HEK293 (cell line): ENCODE measurements around the gene ZNF546.

Source experiments
- KLF10 ChIP-seq: fragments of 450-650 bp; IDR thresholded peaks from 2 replicates; pipeline ENCODE4 v1.5.1; 2018; ENCODE audit warnings: missing biosample characterization, mild to moderate bottlenecking, missing genetic modification characterization
- TCF7L2 ChIP-seq: IDR thresholded peaks from 2 replicates; pipeline ENCODE4 v1.6.1; 2011; ENCODE audit warnings: low read depth, mild to moderate bottlenecking, inconsistent platforms, low read length, moderate library complexity, borderline replicate concordance
- ZNF133 ChIP-seq: fragments of 450-650 bp; formaldehyde crosslinking; IDR thresholded peaks from 2 replicates; pipeline ENCODE4 v1.5.1; 2016; ENCODE audit warnings: missing biosample characterization, missing genetic modification characterization
- ZNF184 ChIP-seq: fragments of 450-650 bp; IDR thresholded peaks from 2 replicates; pipeline ENCODE4 v1.5.1; 2018; ENCODE audit warnings: missing biosample characterization, mild to moderate bottlenecking, missing genetic modification characterization
- ZNF23 ChIP-seq: fragments of 450-650 bp; formaldehyde crosslinking; IDR thresholded peaks from 2 replicates; pipeline ENCODE4 v1.5.1; 2016; ENCODE audit warnings: missing biosample characterization, missing genetic modification characterization, borderline replicate concordance
- ZNF366 ChIP-seq: fragments of 450-650 bp; formaldehyde crosslinking; conservative IDR thresholded peaks from 2 replicates; pipeline ENCODE4 v1.5.1; 2016; ENCODE audit warnings: missing biosample characterization, missing genetic modification characterization
- ZNF707 ChIP-seq: fragments of 450-650 bp; formaldehyde crosslinking; IDR thresholded peaks from 2 replicates; pipeline ENCODE4 v1.5.1; 2016; ENCODE audit warnings: missing biosample characterization, missing genetic modification characterization
- TF ChIP-seq, protein P1 (sequence below): fragments of 450-650 bp; formaldehyde crosslinking; IDR thresholded peaks from 2 replicates; pipeline ENCODE4 v1.5.1; 2016; ENCODE audit warnings: missing biosample characterization, missing genetic modification characterization
- TF ChIP-seq, protein P2 (sequence below): fragments of 450-650 bp; formaldehyde crosslinking; IDR thresholded peaks from 2 replicates; pipeline ENCODE4 v1.5.1; 2016; ENCODE audit warnings: missing biosample characterization, missing genetic modification characterization, borderline replicate concordance
- TF ChIP-seq, protein P3 (sequence below): fragments of 450-650 bp; formaldehyde crosslinking; IDR thresholded peaks from 2 replicates; pipeline ENCODE4 v1.5.1; 2016; ENCODE audit warnings: missing biosample characterization, missing genetic modification characterization, borderline replicate concordance
- TF ChIP-seq, protein P4 (sequence below): fragments of 450-650 bp; formaldehyde crosslinking; IDR thresholded peaks from 2 replicates; pipeline ENCODE4 v1.5.1; 2016; ENCODE audit warnings: missing biosample characterization, missing genetic modification characterization

DNA sequence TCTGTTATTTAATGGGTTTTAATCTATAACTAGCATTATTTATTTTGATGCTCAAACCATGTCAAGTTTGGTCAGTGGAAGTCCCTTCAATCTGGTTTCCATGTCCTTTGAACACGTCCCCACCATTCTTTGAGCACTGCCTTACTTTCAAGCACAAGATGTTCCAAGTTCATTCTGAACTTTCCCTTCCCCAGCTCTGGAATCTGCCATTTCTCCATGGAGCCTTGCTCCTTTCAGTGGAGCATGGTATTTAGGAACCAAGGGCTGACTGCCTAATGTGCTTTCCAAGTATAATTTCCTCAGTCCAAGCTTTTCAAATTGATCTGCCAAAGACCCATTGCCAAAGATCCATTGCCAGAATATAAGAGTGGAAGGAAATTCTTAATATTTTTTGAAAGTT lies 1.1 kb upstream of the ZNF546 start:
- no peak for TF ChIP-seq ZNF184
- TF ChIP-seq KLF10, result no peak
- TF ChIP-seq, protein P1, sequence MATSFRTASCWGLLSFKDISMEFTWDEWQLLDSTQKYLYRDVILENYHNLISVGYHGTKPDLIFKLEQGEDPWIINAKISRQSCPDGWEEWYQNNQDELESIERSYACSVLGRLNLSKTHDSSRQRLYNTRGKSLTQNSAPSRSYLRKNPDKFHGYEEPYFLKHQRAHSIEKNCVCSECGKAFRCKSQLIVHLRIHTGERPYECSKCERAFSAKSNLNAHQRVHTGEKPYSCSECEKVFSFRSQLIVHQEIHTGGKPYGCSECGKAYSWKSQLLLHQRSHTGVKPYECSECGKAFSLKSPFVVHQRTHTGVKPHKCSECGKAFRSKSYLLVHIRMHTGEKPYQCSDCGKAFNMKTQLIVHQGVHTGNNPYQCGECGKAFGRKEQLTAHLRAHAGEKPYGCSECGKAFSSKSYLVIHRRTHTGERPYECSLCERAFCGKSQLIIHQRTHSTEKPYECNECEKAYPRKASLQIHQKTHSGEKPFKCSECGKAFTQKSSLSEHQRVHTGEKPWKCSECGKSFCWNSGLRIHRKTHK (tag by site-specific recombination), result no peak
- no peak for TF ChIP-seq ZNF366 (tag by site-specific recombination)
- TF ChIP-seq ZNF133 (tag by site-specific recombination), result no peak
- TF ChIP-seq, protein P2, sequence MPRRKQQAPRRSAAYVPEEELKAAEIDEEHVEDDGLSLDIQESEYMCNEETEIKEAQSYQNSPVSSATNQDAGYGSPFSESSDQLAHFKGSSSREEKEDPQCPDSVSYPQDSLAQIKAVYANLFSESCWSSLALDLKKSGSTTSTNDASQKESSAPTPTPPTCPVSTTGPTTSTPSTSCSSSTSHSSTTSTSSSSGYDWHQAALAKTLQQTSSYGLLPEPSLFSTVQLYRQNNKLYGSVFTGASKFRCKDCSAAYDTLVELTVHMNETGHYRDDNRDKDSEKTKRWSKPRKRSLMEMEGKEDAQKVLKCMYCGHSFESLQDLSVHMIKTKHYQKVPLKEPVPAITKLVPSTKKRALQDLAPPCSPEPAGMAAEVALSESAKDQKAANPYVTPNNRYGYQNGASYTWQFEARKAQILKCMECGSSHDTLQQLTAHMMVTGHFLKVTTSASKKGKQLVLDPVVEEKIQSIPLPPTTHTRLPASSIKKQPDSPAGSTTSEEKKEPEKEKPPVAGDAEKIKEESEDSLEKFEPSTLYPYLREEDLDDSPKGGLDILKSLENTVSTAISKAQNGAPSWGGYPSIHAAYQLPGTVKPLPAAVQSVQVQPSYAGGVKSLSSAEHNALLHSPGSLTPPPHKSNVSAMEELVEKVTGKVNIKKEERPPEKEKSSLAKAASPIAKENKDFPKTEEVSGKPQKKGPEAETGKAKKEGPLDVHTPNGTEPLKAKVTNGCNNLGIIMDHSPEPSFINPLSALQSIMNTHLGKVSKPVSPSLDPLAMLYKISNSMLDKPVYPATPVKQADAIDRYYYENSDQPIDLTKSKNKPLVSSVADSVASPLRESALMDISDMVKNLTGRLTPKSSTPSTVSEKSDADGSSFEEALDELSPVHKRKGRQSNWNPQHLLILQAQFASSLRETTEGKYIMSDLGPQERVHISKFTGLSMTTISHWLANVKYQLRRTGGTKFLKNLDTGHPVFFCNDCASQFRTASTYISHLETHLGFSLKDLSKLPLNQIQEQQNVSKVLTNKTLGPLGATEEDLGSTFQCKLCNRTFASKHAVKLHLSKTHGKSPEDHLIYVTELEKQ (tag by site-specific recombination), result no peak
- TF ChIP-seq ZNF707 (tag by site-specific recombination), result no peak
- TF ChIP-seq, protein P3, sequence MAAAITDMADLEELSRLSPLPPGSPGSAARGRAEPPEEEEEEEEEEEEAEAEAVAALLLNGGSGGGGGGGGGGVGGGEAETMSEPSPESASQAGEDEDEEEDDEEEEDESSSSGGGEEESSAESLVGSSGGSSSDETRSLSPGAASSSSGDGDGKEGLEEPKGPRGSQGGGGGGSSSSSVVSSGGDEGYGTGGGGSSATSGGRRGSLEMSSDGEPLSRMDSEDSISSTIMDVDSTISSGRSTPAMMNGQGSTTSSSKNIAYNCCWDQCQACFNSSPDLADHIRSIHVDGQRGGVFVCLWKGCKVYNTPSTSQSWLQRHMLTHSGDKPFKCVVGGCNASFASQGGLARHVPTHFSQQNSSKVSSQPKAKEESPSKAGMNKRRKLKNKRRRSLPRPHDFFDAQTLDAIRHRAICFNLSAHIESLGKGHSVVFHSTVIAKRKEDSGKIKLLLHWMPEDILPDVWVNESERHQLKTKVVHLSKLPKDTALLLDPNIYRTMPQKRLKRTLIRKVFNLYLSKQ, result no peak
- TF ChIP-seq, protein P4, sequence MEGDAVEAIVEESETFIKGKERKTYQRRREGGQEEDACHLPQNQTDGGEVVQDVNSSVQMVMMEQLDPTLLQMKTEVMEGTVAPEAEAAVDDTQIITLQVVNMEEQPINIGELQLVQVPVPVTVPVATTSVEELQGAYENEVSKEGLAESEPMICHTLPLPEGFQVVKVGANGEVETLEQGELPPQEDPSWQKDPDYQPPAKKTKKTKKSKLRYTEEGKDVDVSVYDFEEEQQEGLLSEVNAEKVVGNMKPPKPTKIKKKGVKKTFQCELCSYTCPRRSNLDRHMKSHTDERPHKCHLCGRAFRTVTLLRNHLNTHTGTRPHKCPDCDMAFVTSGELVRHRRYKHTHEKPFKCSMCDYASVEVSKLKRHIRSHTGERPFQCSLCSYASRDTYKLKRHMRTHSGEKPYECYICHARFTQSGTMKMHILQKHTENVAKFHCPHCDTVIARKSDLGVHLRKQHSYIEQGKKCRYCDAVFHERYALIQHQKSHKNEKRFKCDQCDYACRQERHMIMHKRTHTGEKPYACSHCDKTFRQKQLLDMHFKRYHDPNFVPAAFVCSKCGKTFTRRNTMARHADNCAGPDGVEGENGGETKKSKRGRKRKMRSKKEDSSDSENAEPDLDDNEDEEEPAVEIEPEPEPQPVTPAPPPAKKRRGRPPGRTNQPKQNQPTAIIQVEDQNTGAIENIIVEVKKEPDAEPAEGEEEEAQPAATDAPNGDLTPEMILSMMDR (tag by site-specific recombination), result no peak
- TF ChIP-seq TCF7L2, result no peak
- TF ChIP-seq ZNF23 (tag by site-specific recombination), result no peak
